NCI-H82 treated with DMSO at 0.1 percent for 48 hours (cell line): ENCODE measurements around the gene HPSE.

Experiments
- DNase-seq: peaks from one replicate; lab custom pipeline; 2025; ENCODE audit not compliant: unreplicated experiment; lab: John Stamatoyannopoulos, UW

The HPSE gene

GRCh38 chr4:83251447-83251830 is 83.2 kb downstream of the HPSE start:
- no peak for DNase-seq

DNA sequence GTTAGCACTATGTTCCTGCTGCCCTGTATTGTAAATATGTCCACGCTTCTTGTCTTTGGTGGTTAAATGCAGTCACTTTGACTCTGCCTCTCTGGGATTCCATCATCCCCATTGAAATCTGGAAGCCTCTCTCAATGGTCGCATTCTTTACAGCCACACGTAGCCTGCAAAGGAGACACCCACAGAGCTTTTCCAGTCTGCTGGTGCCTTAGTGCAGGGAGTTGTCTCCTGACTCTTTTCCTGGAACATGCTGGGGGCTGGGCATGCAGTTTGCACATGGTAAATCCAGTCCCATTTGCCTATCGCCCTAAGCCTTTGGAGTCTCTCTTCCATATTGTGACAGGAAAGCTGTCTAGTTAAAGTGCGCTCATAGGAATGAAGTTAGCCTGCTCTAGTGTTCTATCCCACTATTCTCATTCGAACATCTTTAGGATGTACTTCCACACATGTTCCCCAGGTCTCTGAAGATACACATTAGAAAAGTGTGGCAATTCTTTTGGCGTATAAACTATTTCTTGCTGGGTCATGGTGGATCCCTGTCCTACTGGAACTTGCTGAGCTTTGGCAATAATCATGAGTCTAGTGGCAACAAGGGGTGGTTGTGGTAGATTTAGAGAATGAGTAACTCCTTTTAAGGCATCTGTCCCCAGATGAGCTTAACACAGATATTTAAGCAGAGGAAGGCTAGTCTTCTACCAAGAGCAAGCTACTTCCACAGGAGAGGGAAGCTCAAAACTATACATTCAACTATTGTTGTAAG is 83.8 kb downstream of the HPSE start:
- DNase-seq = no peak

DNA sequence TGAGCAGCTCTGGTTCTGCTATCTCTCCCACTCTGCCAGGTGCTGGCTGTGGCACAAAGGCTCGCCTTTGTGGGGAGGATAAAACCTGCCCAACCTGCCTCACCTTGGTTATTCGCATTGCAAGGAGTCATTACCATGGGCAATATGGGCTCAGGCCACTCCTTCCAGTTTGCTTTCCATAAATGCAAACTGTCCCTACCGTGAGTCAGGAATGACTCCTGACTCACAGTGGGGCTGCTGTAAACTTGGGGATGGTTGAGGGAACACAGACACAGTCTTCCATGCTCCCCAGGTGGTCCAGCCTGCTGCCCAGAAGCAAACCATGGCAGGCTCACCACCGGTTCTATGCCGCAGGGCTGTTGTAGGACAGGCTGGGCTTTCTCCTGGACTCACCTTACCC is 86.2 kb downstream of the HPSE start:
- DNase-seq = no peak

GRCh38 chr4:83247415-83248357 is 87.0 kb downstream of the HPSE start:
- DNase-seq = no peak
